GM12878 (cell line): Measurements from ENCODE around the gene GATAD2B. TPM values are rescaled to one million over a fixed set of nuclear protein-coding genes. Genes with fewer than 3 reads are reported as not detected.
A peak's percentile ranks its signal among the peaks of the same experiment; 100 is the strongest.

Experiments
- ATF2 ChIP-seq: IDR thresholded peaks from 2 replicates; pipeline ENCODE4 v1.6.1; 2012; ENCODE audit warnings: low read length, inconsistent platforms
- BCL11A ChIP-seq: IDR thresholded peaks from 2 replicates; pipeline ENCODE4 v1.6.1; 2011; ENCODE audit warnings: low read depth, low read length
- BHLHE40 ChIP-seq, 2 experiments: fragments of 450-650 bp in 1 of 2; IDR thresholded peaks; 2 replicates each; pipeline ENCODE4 v1.6.1; 2011 to 2017; ENCODE audit warnings: low read depth in 2 of 2, borderline replicate concordance in 1 of 2, improper control_type of control experiment in 1 of 2, low read length in 1 of 2, mild to moderate bottlenecking in 1 of 2
- CHD2 ChIP-seq: IDR thresholded peaks from 2 replicates; pipeline ENCODE4 v1.6.1; 2011; ENCODE audit warnings: low read depth, low read length, improper control_type of control experiment, borderline replicate concordance
- EGR1 ChIP-seq, 2 experiments: IDR thresholded peaks; 1 replicate in 1 of 2; 2 replicates in 1 of 2; pipeline ENCODE4 v1.6.1; 2011 to 2012; ENCODE audit warnings: low read depth in 2 of 2, low read length in 2 of 2, borderline replicate concordance in 1 of 2, mild to moderate bottlenecking in 1 of 2, moderate library complexity in 1 of 2
- EP300 ChIP-seq, 2 experiments: fragments of 150-350 bp in 1 of 2; IDR thresholded peaks; 2 replicates each; pipeline ENCODE4 v1.6.1; 2011 to 2012; ENCODE audit warnings: low read depth in 2 of 2, low read length in 2 of 2, borderline replicate concordance in 1 of 2, improper control_type of control experiment in 1 of 2, inconsistent platforms in 1 of 2; ENCODE audit not compliant: control insufficient read depth in 1 of 2
- FOS ChIP-seq: IDR thresholded peaks from 3 replicates; pipeline ENCODE4 v1.6.1; 2011; ENCODE audit warnings: borderline replicate concordance; ENCODE audit not compliant: insufficient read length; ENCODE audit errors: extremely low read depth
- HDAC2 ChIP-seq: fragments of 200-600 bp; sonication (generic); IDR thresholded peaks from 2 replicates; pipeline ENCODE4 v1.6.1; 2017
- IKZF1 ChIP-seq: fragments of 450-650 bp; conservative IDR thresholded peaks from 2 replicates; pipeline ENCODE4 v1.6.1; 2017; ENCODE audit warnings: antibody characterized with exemption, mild to moderate bottlenecking
- MXI1 ChIP-seq: fragments of 150-350 bp; IDR thresholded peaks from 2 replicates; pipeline ENCODE4 v1.6.1; 2011; ENCODE audit warnings: low read depth, mild to moderate bottlenecking, inconsistent platforms, low read length, improper control_type of control experiment
- NFIC ChIP-seq: IDR thresholded peaks from 2 replicates; pipeline ENCODE4 v1.6.1; 2012; ENCODE audit warnings: low read depth, mild to moderate bottlenecking, inconsistent platforms, low read length, moderate library complexity
- NKRF ChIP-seq: fragments of 450-650 bp; conservative IDR thresholded peaks from 2 replicates; pipeline ENCODE4 v1.6.1; 2017; ENCODE audit warnings: mild to moderate bottlenecking, moderate library complexity
- POU2F2 ChIP-seq: IDR thresholded peaks from 3 replicates; pipeline ENCODE4 v1.6.1; 2011; ENCODE audit warnings: low read depth, mild to moderate bottlenecking, low read length, borderline replicate concordance
- RCOR1 ChIP-seq: conservative IDR thresholded peaks from 2 replicates; pipeline ENCODE4 v1.6.1; 2012; ENCODE audit warnings: low read depth, low read length, improper control_type of control experiment
- RUNX3 ChIP-seq: IDR thresholded peaks from 2 replicates; pipeline ENCODE4 v1.6.1; 2012; ENCODE audit warnings: low read length, inconsistent platforms
- SMARCA5 ChIP-seq: fragments of 450-650 bp; IDR thresholded peaks from 2 replicates; pipeline ENCODE4 v1.6.1; 2017; ENCODE audit warnings: mild to moderate bottlenecking
- SREBF2 ChIP-seq: IDR thresholded peaks from 2 replicates; pipeline ENCODE4 v1.6.1; 2012; ENCODE audit warnings: mild to moderate bottlenecking, low read length
- USF2 ChIP-seq: IDR thresholded peaks from 2 replicates; pipeline ENCODE4 v1.6.1; 2011; ENCODE audit warnings: low read depth, low read length, improper control_type of control experiment, borderline replicate concordance
- ZBED1 ChIP-seq: IDR thresholded peaks from 2 replicates; pipeline ENCODE4 v1.6.1; 2016; ENCODE audit warnings: borderline replicate concordance
- ZNF207 ChIP-seq: fragments of 450-650 bp; IDR thresholded peaks from 2 replicates; pipeline ENCODE4 v1.6.1; 2014; ENCODE audit warnings: antibody characterized with exemption, mild to moderate bottlenecking, borderline replicate concordance
- ZNF217 ChIP-seq: fragments of 450-650 bp; IDR thresholded peaks from 2 replicates; pipeline ENCODE4 v1.6.1; 2017; ENCODE audit warnings: antibody characterized with exemption, mild to moderate bottlenecking
- polyA plus RNA-seq, 11 experiments: library from polyadenylated mRNA; depleted of rRNA in 4 of 11; unstranded in 6 of 11; stranded (reverse) in 5 of 11; fragments of >200 nt; fragmentation: Nextera tagmentation in 4 of 11; fragmentation: Illumina TruSeq in 1 of 11; extraction: Ambion mirVana in 4 of 11; extraction: Trizol in 1 of 11; gene quantifications; 1 replicate in 1 of 11; 2 replicates in 10 of 11; pipeline versions ENCODE4 v1.2.1 to v1.2.3, GENCODE V29; 2011 to 2016; ENCODE audit warnings: inconsistent platforms in 2 of 11, missing spikeins in 2 of 11, low read depth in 1 of 11
- total RNA-seq, 4 experiments: library from RNA; depleted of rRNA in 3 of 4; stranded (reverse); fragments of >200 nt in 3 of 4; fragmentation: Illumina TruSeq in 1 of 4; extraction: Trizol in 1 of 4; gene quantifications; 2 replicates each; pipeline versions ENCODE4 v1.2.1 to v1.2.3, GENCODE V29; 2013 to 2021
- TF ChIP-seq, protein P1 (sequence below): IDR thresholded peaks from 2 replicates; pipeline ENCODE4 v1.6.1; 2011; ENCODE audit warnings: low read depth, mild to moderate bottlenecking, low read length, moderate library complexity, borderline replicate concordance; ENCODE audit errors: extremely low read depth
- TF ChIP-seq, protein P2 (sequence below): fragments of 450-650 bp; IDR thresholded peaks from 2 replicates; pipeline ENCODE4 v1.6.1; 2016; ENCODE audit warnings: mild to moderate bottlenecking

The GATAD2B gene
- total and polyA plus RNA-seq, 10 of the 15 experiments (the other 5 are each of a cell fraction or from before 2014, with no cell fraction given) = 2.4 to 63.1 (median 8.7) TPM

DNA sequence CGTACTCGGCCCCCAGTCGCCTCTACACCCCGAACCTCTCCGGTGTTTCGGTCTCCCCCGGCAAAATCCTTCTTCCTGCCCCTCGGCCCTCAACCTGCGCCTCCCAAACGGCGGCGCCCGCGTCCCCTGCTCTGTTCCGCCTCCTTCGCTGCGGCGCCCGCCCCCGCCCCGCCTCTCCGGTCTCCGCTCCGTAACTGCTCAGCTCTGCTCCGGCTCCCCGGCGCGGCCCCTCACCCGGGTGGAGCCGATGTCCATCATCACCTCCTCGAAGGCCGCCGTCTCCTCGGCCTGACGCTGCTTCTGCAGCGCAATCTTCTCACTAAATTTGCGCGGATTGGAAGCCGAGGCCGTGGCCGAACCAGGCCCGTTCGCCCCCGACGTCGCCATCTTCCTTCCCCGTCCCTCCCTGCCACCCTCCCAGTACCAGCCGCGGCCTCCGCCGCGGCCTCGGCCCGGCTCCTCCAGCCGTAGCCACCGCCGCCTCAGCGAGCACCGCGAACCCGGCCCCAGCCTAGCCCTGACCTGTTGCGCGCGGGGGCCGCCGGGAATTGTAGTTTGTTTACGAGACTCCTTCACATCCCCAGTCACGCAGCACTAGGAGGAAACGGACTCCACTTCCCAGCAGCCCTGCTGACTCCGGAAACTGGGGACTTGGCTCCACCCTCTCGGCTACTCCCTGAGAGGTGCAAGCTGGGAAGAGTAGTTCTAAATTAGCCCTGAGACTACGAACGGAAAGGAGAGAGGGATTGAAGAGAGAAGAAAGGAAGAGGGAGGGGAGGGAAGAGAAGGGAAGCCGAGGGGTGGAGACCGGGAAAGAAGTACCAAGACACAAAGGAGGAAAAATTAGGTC is 35.6 kb upstream of the GATAD2B start, which contains the start of gene CRTC2 (continued):
- TF ChIP-seq NKRF (peak; percentile 91), SREBF2 (no peak), FOS (no peak), NFIC (no peak), MXI1 (peak; percentile 76), RCOR1 (no peak), ATF2 (no peak), IKZF1 (peak; percentile 100), EP300 (IDR thresholded peaks at IDR 0.05; ENCODE audit: borderline replicate concordance in 1 of 2, control insufficient read depth in 1 of 2, low read depth in 2 of 2, low read length in 2 of 2) (0 out of 4 replicates have a peak, but pooled peaks of 1 of the 2 experiments have one; percentile 29), HDAC2 (no peak), BCL11A (no peak), ZNF207 (peak; percentile 73; the same call in 1 of the 2 replicates), POU2F2 (peak; percentile 32; the same call in 1 of the 3 replicates), BHLHE40 (IDR thresholded peaks at IDR 0.05; ENCODE audit: borderline replicate concordance in 1 of 2, low read depth in 2 of 2, low read length in 1 of 2) (0 out of 4 replicates have a peak, but pooled peaks of 1 of the 2 experiments have one; percentile 6), USF2 (no peak), CHD2 (peak; percentile 90), ZNF217 (no peak), RUNX3 (no peak), EGR1 (IDR thresholded peaks at IDR 0.05; ENCODE audit: borderline replicate concordance in 1 of 2, low read depth in 2 of 2, low read length in 2 of 2) (peak in 1 of 2 experiments; percentile 76; a peak in 1 of 3 replicates), SMARCA5 (peak; percentile 58; the same call in 1 of the 2 replicates), ZBED1 (no peak)
- TF ChIP-seq, protein P1, sequence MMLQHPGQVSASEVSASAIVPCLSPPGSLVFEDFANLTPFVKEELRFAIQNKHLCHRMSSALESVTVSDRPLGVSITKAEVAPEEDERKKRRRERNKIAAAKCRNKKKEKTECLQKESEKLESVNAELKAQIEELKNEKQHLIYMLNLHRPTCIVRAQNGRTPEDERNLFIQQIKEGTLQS = peak; percentile 59; the same call in 1 of the 2 replicates
- TF ChIP-seq, protein P2, sequence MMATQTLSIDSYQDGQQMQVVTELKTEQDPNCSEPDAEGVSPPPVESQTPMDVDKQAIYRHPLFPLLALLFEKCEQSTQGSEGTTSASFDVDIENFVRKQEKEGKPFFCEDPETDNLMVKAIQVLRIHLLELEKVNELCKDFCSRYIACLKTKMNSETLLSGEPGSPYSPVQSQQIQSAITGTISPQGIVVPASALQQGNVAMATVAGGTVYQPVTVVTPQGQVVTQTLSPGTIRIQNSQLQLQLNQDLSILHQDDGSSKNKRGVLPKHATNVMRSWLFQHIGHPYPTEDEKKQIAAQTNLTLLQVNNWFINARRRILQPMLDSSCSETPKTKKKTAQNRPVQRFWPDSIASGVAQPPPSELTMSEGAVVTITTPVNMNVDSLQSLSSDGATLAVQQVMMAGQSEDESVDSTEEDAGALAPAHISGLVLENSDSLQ = peak; percentile 36; the same call in 1 of the 2 replicates
